ENCODE measurements around the gene DAAM1.

DNA sequence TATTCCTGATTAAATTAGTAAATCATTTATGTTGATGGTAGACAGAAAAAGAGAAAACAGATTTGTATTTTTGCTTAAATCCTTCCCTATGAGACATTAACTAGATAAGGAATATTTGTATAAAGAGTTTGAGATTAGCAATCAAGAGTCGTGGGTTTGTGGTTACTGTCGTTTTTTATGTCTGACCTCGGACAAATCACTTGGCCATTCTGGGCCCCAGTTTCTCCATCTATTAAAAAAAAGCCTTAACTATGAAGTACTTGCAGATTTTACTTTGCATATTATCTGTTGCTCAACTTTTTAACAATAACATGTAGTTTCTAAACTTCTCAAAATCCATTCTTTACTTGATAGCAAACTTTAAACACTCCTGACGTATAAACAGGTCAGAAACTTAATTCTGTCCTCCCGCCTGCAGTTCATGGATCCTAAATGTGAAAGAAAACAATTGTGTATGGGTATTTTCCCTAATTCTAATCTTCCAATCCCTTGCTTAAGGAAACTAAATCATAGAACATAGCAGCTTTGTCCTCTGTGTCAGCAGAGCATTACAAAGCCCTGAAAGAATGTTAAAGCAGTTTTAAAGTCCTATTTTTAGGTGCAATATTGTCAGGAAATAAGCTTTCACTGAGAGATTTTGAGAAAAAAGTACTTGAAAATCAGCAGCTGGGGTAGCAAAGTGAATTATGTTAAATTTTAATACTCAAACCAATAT is 158.5 kb downstream of the DAAM1 start:
- TF ChIP-seq, protein P1, sequence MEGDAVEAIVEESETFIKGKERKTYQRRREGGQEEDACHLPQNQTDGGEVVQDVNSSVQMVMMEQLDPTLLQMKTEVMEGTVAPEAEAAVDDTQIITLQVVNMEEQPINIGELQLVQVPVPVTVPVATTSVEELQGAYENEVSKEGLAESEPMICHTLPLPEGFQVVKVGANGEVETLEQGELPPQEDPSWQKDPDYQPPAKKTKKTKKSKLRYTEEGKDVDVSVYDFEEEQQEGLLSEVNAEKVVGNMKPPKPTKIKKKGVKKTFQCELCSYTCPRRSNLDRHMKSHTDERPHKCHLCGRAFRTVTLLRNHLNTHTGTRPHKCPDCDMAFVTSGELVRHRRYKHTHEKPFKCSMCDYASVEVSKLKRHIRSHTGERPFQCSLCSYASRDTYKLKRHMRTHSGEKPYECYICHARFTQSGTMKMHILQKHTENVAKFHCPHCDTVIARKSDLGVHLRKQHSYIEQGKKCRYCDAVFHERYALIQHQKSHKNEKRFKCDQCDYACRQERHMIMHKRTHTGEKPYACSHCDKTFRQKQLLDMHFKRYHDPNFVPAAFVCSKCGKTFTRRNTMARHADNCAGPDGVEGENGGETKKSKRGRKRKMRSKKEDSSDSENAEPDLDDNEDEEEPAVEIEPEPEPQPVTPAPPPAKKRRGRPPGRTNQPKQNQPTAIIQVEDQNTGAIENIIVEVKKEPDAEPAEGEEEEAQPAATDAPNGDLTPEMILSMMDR (IDR thresholded peaks at IDR 0.05) = no peak
- TF ChIP-seq EZH2 (IDR thresholded peaks at IDR 0.05) = no peak
